ENCODE data around the gene CELA3A. TPM values are rescaled to one million over a fixed set of nuclear protein-coding genes. Genes with fewer than 3 reads are reported as not detected.

The CELA3A gene
- total and polyA plus RNA-seq, 2 of the 13 experiments (the other 11 are each of a cell fraction or from before 2014, with no cell fraction given) = 0.09 TPM; not detected in 1

DNA sequence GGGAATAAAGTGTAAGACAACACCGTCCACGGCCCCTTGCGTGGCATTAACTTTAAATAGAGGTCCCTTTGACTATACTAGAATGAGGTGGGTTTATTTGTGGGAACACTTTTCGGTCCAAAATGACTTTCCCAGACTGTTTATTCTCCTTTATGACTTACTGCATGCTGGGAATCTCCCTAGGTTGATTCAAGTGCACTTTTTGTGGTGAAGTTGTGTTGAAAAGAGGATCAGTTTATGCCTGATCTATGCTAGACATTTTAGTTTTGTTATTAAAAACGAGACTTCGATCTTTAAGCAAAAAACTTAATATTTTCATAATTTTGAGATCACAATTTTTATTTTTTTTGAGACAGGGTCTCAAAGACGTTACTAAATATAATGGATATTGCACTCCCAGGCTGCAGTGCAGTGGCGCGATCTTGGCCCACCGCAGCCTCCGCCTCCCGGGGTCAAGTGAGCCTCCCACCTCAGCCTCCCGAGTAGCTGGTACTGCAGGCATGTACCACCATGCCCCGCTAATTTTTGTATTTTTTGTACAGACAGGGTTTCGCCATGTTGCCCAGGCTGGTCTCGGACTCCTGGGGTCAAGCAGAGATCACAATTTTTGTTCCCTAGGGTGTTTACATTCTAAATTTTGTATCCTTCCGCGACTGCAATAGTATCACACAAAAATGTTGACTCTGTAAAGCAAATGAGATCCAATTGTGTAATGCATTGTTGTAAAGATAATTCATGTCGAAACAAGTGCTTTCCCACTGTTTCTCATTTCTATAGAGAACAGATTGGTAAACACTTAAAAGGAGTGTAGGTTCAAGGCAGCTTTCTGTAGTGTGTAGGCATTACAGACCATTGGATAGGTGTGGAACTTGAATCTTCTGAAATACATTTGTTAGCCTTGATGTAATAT, 52.7 kb downstream of the CELA3A start:
- Histone ChIP-seq H3K4me1 (ENCODE audit: insufficient read depth, low read length) (peaks cover 51% of the 10 kb centered on the region), H3K4me2 (ENCODE audit: low read depth, low read length) (peak overlapping the region; percentile 78), H3K9me3 (ENCODE audit: low read length) (no peaks in the 10 kb centered on the region), H3K9ac (ENCODE audit: insufficient read depth, low read depth, low read length) (peak overlapping the region; percentile 91), H3K27me3 (ENCODE audit: control insufficient read depth in 1 of 2, insufficient read depth in 2 of 2, low read length in 2 of 2) (no peaks in the 10 kb centered on the region; a peak in 1 of 5 replicates), H3K79me2 (ENCODE audit: insufficient read depth, low read length) (peaks cover 56% of the 10 kb centered on the region), H3K36me3 (replicated peaks in 1 of 2; ENCODE audit: control insufficient read depth in 1 of 2, insufficient read depth in 2 of 2, low read length in 2 of 2) (peaks cover 0 to 3% of the 10 kb centered on the region in 2 experiments; a peak in 1 of 5 replicates), H3K27ac (ENCODE audit: extremely low read length, insufficient read depth, low read length) (peak overlapping the region; percentile 87), H2AFZ (ENCODE audit: low read length) (no peak overlapping the region), H3K4me3 (replicated peaks in 1 of 3; ENCODE audit: insufficient read depth in 1 of 3, low read depth in 2 of 3, low read length in 3 of 3) (peak overlapping the region; percentile 81 to 90 (median 90)), H4K20me1 (ENCODE audit: insufficient read depth, low read length) (peaks cover 54% of the 10 kb centered on the region)
- ATAC-seq = no peak
- in situ Hi-C loops (cut with HindIII; ENCODE audit: extremely low pct_ligation_motif_present, low pct_unique_long_range_greater_than_20kb) = no loop called here
- POLR2A ChIA-PET = interaction anchor here (2.0 to 3.8 kb wide), 4 partner anchors 12 to 716 kb away, joined by 5 to 42 read pairs (median 6); no protein-coding TSS in a partner anchor
- intact Hi-C loops (cut with micrococcal nuclease; ENCODE audit: unreplicated experiment) = no loop called here
- CTCF ChIA-PET (ENCODE audit: low intra/inter-chr PET ratio, low total read pairs) = no interaction called here
- 25% methylated on average over 19 of the region's 19 CpGs for WGBS (ENCODE audit: low lambda C conversion rate)
- DNase-seq (ENCODE audit: low spot score) = no peak
- no peak for FAIRE-seq
- TSS peak; percentile 66 for BruUV-seq (replicated peaks)
- peak; percentile 48; the same call in 1 of the 2 replicates for TF ChIP-seq KDM1A (CRISPR knock-in tag; IDR thresholded peaks at IDR 0.05)
- TF ChIP-seq GATA4 (IDR thresholded peaks at IDR 0.05; ENCODE audit: borderline replicate concordance, low read depth) = no peak
- no peak for TF ChIP-seq ZNF343 (CRISPR knock-in tag; IDR thresholded peaks at IDR 0.05)
- TF ChIP-seq SOX6 (IDR thresholded peaks at IDR 0.05) = no peak
- peak; percentile 56; the same call in 1 of the 2 replicates for TF ChIP-seq SOX6 (CRISPR knock-in tag; IDR thresholded peaks at IDR 0.05)
- TF ChIP-seq, protein P1, sequence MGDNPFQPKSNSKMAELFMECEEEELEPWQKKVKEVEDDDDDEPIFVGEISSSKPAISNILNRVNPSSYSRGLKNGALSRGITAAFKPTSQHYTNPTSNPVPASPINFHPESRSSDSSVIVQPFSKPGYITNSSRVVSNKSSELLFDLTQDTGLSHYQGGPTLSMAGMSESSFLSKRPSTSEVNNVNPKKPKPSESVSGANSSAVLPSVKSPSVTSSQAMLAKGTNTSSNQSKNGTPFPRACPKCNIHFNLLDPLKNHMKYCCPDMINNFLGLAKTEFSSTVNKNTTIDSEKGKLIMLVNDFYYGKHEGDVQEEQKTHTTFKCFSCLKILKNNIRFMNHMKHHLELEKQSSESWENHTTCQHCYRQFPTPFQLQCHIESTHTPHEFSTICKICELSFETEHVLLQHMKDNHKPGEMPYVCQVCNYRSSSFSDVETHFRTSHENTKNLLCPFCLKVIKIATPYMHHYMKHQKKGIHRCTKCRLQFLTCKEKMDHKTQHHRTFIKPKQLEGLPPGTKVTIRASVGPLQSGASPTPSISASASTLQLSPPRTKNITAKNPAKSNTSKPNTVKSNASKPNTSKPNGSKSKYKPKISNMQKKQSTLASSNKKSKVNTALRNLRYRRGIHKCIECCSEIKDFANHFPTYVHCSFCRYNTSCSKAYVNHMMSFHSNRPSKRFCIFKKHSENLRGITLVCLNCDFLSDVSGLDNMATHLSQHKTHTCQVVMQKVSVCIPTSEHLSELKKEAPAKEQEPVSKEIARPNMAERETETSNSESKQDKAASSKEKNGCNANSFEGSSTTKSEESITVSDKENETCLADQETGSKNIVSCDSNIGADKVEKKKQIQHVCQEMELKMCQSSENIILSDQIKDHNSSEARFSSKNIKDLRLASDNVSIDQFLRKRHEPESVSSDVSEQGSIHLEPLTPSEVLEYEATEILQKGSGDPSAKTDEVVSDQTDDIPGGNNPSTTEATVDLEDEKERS (CRISPR knock-in tag; IDR thresholded peaks at IDR 0.05) = 0 out of 2 replicates have a peak, but pooled peaks have one; percentile 31
- 0 out of 2 replicates have a peak, but pooled peaks have one; percentile 10 for TF ChIP-seq GATAD2A (CRISPR knock-in tag; IDR thresholded peaks at IDR 0.05)
- no peak for TF ChIP-seq BRCA1 (CRISPR knock-in tag; IDR thresholded peaks at IDR 0.05)
- TF ChIP-seq CEBPG (CRISPR knock-in tag; IDR thresholded peaks at IDR 0.05) = 0 out of 2 replicates have a peak, but pooled peaks have one; percentile 18
- TF ChIP-seq, protein P2, sequence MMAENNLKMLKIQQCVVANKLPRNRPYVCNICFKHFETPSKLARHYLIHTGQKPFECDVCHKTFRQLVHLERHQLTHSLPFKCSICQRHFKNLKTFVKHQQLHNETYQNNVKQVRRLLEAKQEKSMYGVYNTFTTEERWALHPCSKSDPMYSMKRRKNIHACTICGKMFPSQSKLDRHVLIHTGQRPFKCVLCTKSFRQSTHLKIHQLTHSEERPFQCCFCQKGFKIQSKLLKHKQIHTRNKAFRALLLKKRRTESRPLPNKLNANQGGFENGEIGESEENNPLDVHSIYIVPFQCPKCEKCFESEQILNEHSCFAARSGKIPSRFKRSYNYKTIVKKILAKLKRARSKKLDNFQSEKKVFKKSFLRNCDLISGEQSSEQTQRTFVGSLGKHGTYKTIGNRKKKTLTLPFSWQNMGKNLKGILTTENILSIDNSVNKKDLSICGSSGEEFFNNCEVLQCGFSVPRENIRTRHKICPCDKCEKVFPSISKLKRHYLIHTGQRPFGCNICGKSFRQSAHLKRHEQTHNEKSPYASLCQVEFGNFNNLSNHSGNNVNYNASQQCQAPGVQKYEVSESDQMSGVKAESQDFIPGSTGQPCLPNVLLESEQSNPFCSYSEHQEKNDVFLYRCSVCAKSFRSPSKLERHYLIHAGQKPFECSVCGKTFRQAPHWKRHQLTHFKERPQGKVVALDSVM (CRISPR knock-in tag; IDR thresholded peaks at IDR 0.05) = peak; percentile 99
- no peak for TF ChIP-seq MAFF (IDR thresholded peaks at IDR 0.05; ENCODE audit: low read depth, low read length)
- TF ChIP-seq RARA (CRISPR knock-in tag; IDR thresholded peaks at IDR 0.05) = peak; percentile 9; the same call in 1 of the 2 replicates
- no peak for TF ChIP-seq ZNF850 (CRISPR knock-in tag; conservative IDR thresholded peaks at IDR 0.05)
- no peak for TF ChIP-seq SOX13 (IDR thresholded peaks at IDR 0.05)
- TF ChIP-seq SOX13 (CRISPR knock-in tag; conservative IDR thresholded peaks at IDR 0.05 in 1 of 2, IDR thresholded peaks at IDR 0.05 in 1 of 2) = peak in 1 of 2 experiments; percentile 77; a peak in 2 of 4 replicates
- peak; percentile 65; the same call in 1 of the 2 replicates for TF ChIP-seq ADNP (CRISPR knock-in tag; IDR thresholded peaks at IDR 0.05)
- TF ChIP-seq ZNF678 (CRISPR knock-in tag; IDR thresholded peaks at IDR 0.05) = no peak
- TF ChIP-seq, protein P3, sequence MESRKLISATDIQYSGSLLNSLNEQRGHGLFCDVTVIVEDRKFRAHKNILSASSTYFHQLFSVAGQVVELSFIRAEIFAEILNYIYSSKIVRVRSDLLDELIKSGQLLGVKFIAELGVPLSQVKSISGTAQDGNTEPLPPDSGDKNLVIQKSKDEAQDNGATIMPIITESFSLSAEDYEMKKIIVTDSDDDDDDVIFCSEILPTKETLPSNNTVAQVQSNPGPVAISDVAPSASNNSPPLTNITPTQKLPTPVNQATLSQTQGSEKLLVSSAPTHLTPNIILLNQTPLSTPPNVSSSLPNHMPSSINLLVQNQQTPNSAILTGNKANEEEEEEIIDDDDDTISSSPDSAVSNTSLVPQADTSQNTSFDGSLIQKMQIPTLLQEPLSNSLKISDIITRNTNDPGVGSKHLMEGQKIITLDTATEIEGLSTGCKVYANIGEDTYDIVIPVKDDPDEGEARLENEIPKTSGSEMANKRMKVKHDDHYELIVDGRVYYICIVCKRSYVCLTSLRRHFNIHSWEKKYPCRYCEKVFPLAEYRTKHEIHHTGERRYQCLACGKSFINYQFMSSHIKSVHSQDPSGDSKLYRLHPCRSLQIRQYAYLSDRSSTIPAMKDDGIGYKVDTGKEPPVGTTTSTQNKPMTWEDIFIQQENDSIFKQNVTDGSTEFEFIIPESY (CRISPR knock-in tag; IDR thresholded peaks at IDR 0.05) = 0 out of 2 replicates have a peak, but pooled peaks have one; percentile 52
